RPMI7951 (cell line): ENCODE results near the gene FOXL3. TPM values are rescaled to one million over a fixed set of nuclear protein-coding genes. Genes with fewer than 3 reads are reported as not detected.
"Not testable (repeated sequence)": the region's sequence is repeated elsewhere in the genome, so short reads cannot be mapped to it uniquely, and the experiment has no call there.

Source experiments
- DNase-seq: peaks from one replicate; pipeline ENCODE4 v3.0.0-alpha.2; 2012; ENCODE audit warnings: low read depth
- total RNA-seq: library from RNA; depleted of rRNA; stranded (reverse); fragments of >200 nt; shearing (Covaris generic); gene quantifications from 2 replicates; pipeline ENCODE4 v1.2.3, GENCODE V29; 2014

The FOXL3 gene
- total RNA-seq, 1 experiment from 2014 or later: not detected

DNA sequence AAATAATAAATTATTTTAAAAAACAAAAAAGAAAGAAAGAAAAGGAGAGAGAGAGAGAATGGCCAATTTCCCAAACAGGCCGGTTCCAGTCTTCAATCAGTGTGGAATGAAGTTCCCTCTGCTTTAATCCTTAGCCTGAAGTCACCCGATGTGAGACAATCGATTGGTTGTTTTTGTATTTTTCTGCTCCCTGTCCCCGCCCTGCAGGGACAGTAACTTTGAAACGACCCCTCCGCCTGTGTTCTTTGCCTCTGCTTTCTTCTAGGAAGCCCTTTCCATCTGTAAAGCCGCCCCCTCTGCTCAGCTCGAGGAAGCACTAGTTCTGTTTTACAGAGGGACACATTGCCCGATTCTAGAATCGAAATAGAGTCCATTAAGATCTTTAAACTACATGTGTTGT is 33.4 kb downstream of the FOXL3 start:
- no peak for DNase-seq

GRCh38 chr7:324011-324410 is 34.0 kb downstream of the FOXL3 start:
- no peak for DNase-seq

DNA sequence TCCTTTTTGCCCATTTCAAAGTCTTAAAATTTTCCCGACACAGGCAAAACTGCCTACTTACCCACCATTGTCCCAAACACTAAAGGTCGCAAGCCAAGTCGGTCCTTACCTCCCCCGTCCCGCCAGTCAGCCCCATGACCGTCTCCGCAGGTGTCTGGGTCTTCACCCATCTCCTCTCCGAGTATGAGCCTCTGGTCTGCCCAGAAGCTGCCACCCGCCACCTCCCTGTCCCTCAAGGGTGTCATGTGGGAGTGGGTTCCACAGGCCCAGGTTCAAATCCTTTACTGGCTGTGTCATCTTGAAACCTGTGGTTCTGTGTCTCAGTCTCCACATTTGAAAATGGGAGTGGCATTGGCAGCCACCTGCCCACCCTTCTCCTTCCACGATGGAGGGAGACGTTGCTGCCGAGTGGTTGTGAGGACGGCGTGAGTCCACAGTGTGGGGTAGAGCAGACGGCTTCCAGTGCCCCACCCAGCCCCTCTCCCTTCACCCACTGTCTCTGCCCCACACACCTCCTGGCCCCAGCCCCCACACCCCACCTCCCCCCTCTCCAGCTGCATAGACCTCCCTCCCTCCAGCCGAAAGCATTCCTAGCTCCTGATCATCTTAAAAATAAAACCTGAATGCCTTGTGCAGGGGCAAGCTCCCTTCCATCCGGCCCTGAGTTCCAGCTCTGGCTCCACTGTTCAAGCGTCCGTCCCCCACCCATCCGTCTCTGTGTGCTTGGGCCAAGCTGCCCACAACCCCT is 35.3 kb downstream of the FOXL3 start:
- DNase-seq: no peak

DNA sequence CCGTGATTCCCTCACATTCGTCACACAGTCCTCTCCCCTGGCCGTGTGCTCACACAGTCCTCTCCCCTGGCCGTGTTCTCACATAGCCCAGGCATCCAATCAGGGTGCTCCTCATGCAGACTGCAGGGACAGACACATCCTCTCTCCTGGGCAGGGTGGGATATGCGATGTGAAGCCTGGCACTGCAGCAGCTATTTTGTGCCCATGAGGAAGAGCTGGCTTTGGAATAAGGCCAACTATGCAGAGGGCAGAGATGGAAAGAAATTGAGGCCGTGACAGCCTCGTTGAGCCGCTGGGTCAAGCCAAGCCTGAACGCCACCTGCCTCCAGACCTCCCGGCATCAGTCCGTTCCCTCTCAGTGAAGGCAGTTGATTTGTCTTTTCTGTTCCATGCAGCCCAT is 35.8 kb downstream of the FOXL3 start:
- DNase-seq: no peak

DNA sequence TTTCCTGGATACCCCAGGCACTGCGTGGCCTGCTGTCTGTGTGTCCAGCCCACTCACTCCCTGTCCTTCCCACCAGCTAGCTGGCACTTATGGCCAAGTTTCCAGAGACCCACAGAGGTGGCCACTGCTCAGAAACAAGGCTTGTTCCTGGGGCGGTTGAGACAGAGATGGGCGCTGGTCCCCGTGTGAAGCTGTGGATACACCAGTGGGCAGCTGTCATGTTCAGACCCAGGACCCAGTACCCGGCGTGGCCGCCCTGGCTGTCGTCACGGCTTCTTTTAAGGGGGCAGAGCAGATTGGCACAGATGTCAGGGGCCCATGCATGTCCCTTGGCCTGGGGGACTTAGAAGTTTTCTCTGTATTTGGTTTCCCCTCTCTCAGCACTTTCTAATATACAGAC is 36.3 kb downstream of the FOXL3 start:
- DNase-seq: no peak

- no peak for DNase-seq
Observed at GRCh38 chr7:326809-327232, 36.9 kb downstream of the FOXL3 start.

- no peak for DNase-seq
Observed at GRCh38 chr7:327233-327931, 37.4 kb downstream of the FOXL3 start.

GRCh38 chr7:327991-328702 is 38.2 kb downstream of the FOXL3 start:
- no peak for DNase-seq

DNA sequence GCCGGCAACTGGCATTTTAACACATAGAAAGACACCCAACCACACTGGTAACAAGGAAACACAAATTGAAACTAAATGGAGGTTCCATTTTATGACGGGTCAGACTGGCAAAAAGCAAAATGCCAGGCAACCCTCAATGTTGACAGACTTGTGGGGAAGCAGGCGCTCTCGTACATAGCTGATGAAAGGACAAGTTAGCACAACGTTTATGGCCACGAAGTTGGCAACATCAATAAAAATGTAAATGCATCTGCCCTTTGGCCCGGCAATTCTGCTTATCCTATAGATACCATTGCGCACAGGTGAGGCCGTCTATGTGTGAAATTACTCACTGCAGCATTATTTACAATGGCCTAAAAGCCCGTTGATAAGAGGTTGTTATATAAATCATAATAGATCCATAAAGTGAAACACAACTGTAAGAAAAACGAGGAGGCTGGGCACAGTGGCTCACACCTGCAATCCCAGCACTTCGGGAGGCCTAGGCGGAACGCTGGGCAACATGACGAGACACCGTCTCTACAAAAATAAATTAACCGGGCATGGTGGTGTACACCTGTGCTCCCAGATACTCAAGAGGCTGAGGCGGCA is 39.8 kb downstream of the FOXL3 start:
- no peak for DNase-seq

GRCh38 chr7:330511-331230 is 40.7 kb downstream of the FOXL3 start:
- DNase-seq: no peak

DNA sequence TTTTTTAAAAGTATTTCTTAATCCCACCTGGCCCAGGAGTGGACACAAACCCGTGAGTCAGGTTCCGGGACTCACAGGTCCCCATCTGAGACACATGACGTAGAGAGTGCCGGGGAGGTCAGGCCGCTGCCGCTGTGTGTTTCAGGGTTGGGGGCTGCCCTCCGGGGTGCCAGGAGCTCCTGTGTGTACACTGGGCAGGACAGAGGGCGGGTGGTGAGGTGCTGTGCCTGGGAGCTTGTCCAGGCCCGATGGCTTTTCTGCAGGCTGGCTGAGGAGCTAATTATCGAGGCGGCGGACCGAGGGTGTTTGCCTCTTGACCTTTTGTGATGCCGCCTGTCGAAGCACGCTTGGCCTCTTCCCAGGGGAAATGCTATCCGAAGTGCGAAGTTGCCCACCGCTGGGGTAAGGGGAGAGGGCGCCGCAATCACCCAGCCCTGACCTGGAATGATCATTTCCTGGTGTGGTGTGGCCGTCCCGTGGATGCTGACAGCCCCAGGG is 42.1 kb downstream of the FOXL3 start:
- no peak for DNase-seq

DNA sequence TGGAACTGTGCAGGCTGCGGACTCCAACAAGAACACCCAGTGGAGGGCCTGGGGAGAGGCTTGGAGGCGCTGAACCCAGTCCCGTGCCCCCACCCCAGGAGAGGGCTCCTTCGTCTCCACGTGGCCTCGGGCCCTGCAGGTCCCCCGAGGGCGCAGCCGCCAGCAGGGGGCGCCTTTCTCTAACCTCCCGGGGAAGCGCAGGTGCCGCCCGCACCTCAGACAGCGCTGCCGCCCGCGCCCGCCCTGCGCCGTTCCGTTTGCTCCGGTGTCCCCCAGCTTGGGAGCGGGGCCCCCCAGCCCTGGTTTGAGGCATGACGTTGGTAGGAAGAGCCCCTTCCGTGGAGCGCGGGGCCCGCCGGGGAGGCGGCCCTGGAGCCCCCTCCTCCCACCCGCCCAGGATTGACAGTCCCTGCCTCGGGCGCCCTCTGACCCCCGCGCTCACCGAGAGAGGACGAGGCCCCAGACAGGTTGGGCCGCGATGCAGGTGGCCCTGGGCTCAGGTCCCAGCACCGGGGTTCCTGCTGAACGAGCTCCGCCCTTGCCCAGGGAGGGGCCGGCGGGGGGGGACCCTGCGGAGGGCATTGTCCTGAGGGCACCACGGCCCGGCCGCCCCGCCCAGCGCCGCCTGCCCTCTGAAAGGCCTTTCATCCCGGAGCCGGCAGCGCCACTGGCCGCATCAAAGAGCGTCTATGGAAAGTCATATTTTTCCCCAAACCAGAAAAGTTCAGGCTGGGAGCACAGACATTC is 42.8 kb downstream of the FOXL3 start:
- DNase-seq: peak; percentile 47

GRCh38 chr7:333393-333764 is 43.4 kb downstream of the FOXL3 start:
- peak; percentile 83 for DNase-seq

DNA sequence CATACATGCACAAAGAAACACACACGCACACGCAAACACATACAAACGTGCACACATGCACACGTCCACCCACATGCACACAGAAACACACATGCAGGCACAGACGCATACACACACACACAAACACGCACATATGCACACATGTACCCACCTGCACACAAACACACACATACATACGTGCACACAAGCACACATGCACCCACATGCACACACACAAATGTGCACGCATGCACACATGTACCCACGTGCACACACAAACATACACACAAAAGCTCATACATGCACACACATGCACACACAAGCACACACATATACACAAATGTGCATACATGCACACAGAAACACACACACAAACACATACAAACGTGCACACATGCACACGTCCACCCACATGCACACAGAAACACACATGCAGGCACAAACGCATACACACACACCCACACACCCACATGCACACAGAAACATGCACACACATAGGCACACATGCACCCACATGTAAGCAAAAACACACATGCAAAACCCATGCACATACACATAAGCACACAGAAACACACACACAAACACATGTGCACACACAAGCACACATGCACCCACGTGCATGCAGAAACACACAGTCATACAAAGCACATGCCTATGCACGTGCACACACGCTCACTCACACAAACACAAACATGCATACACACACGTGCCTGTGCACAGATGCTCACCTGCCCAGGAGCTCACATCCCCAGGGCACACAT is 44.8 kb downstream of the FOXL3 start:
- DNase-seq: no peak

DNA sequence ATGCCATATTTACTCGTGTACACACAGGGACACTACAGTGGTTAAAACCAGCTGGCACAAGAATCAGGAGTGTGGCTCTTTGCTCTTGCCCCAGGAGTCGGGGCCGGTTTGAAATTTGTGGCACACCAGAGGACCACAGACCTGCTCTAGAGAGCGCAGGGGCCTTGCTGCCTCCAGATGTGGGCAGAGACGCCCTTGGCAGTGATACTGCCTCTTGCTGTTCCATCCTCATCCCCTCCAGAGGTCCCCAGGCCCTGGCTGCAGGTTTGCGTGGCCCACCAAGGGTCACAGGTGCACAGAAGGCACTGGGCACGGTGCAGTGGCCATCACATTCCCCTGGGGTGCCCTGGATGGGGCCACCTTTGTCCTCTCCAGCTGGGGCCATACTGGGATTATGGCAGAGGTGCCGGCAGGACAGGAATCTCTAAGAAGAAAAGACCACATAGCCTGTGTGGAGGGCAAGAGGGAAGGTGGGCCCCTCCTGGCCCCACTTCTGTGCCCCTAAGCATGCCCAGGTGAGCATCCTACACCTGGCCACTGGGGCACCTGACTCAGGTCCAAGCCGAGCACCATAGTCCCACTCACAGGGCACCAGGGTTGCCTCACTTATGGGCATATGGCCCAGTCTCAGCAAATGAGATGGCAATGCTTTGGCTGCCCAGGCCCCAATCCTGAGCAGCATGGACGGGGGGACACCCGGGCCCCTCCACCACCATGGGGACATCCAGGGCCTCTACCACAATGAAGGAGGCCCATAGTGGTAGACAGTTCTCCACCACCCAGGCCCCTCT is 45.6 kb downstream of the FOXL3 start:
- DNase-seq: no peak

GRCh38 chr7:336149-336533 is 46.2 kb downstream of the FOXL3 start:
- DNase-seq: not testable (repeated sequence)

DNA sequence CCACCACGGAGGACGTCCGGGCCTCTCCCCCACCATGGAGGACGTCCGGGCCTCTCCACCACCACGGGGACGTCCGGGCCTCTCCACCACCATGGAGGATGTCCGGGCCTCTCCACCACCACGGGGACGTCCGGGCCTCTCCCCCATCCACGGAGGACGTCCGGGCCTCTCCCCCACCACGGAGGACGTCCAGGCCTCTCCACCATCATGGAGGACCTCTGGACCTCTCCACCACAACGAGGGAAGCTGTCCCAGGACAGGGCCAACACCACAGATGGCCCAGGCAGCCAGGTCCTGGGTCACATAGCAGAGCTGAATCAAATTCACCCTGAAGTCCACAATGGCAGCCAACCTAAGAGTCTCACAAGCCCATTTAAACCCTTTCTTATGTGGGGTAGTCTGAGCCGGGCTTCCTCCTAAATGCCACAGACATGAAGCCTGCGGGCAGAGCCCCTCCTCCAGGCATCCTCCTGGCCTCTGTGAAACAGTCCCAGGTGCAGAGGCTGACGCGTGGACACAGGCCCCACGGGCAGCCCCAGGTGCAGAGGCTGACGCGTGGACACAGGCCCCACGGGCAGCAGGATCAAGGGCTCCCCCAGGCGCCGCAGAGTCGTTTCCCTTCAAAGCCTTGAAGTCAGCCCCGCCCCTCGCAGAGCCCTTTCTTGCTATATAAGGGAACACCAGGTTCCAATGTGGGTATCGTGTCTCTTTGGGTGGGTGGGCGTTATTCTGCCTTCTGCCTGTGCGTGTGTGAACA is 47.0 kb downstream of the FOXL3 start:
- no peak for DNase-seq

- no peak for DNase-seq
Observed at GRCh38 chr7:337567-337951, 47.6 kb downstream of the FOXL3 start.
